DND-41 (cell line): ENCODE data around the gene TMEM125.

Experiments used
- EZH2 ChIP-seq: IDR thresholded peaks from 3 replicates; pipeline ENCODE4 v1.6.1; 2012; ENCODE audit warnings: borderline replicate concordance, low read depth, mild to moderate bottlenecking, moderate library complexity, low read length, inconsistent platforms; ENCODE audit not compliant: severe bottlenecking
- TF ChIP-seq, protein P1 (sequence below): IDR thresholded peaks from 2 replicates; pipeline ENCODE4 v1.5.1; 2012; ENCODE audit warnings: borderline replicate concordance, low read length, moderate library complexity, mild to moderate bottlenecking; ENCODE audit not compliant: poor library complexity, severe bottlenecking; ENCODE audit errors: extremely low read depth

DNA sequence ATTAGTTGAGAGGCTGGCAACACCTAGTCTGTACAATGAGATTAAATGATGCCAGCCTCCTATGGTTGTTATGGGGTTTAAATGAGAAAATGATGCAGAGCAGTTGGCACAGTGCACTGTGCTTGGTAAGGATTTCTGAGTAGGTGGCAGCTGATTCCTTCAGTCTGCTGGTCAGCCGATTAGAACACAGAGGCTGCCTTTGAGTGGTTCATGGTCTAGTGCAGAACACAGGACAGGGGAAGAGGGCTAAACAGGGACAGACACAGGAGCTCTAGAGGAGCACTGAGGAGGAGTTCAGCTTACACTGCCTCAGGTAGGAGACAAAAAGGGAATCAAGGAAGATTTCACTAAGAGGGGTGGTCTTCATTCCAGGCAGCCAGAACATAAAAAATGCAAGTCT is 32.4 kb downstream of the TMEM125 start:
- no peak for TF ChIP-seq EZH2
- TF ChIP-seq, protein P1, sequence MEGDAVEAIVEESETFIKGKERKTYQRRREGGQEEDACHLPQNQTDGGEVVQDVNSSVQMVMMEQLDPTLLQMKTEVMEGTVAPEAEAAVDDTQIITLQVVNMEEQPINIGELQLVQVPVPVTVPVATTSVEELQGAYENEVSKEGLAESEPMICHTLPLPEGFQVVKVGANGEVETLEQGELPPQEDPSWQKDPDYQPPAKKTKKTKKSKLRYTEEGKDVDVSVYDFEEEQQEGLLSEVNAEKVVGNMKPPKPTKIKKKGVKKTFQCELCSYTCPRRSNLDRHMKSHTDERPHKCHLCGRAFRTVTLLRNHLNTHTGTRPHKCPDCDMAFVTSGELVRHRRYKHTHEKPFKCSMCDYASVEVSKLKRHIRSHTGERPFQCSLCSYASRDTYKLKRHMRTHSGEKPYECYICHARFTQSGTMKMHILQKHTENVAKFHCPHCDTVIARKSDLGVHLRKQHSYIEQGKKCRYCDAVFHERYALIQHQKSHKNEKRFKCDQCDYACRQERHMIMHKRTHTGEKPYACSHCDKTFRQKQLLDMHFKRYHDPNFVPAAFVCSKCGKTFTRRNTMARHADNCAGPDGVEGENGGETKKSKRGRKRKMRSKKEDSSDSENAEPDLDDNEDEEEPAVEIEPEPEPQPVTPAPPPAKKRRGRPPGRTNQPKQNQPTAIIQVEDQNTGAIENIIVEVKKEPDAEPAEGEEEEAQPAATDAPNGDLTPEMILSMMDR = no peak
